Esophagus muscularis mucosa (tissue), 4 donors: ENCODE measurements around the gene ERG28. TPM values are rescaled to one million over a fixed set of nuclear protein-coding genes. Genes with fewer than 3 reads are reported as not detected.
A peak's percentile ranks its signal among the peaks of the same experiment; 100 is the strongest.
"Not testable (repeated sequence)": the region's sequence is repeated elsewhere in the genome, so short reads cannot be mapped to it uniquely, and the experiment has no call there.

Experiments
- DNase-seq: peaks from one replicate; pipeline ENCODE4 v3.0.0-alpha.2; 2017; ENCODE audit errors: extremely low spot score
- H3K27ac ChIP-seq, 4 donors: fragments of 200-600 bp; sonication (generic); replicated peaks in 1 of 4; 1 replicate in 3 of 4; 2 replicates in 1 of 4; pipeline ENCODE4 v1.5.1; 2016 to 2019; ENCODE audit warnings: mild to moderate bottlenecking in 1 of 4
- H3K27me3 ChIP-seq, 4 donors: fragments of 200-600 bp; sonication (generic); one replicate each; pipeline versions ENCODE4 v1.5.1 to v1.6.0; 2016 to 2019
- H3K36me3 ChIP-seq, 4 donors: fragments of 200-600 bp; sonication (generic); one replicate each; pipeline ENCODE4 v1.5.1; 2016 to 2019
- H3K4me1 ChIP-seq, 4 donors: fragments of 200-600 bp; sonication (generic); one replicate each; pipeline ENCODE4 v1.5.1; 2016 to 2019
- H3K4me3 ChIP-seq, 4 donors: fragments of 200-600 bp; sonication (generic); 1 replicate in 2 of 4; 2 replicates in 2 of 4; pipeline ENCODE4 v1.5.1; 2016 to 2019; ENCODE audit warnings: mild to moderate bottlenecking in 4 of 4, moderate library complexity in 1 of 4
- H3K9me3 ChIP-seq, 4 donors: fragments of 200-600 bp; sonication (generic); 1 replicate in 3 of 4; 2 replicates in 1 of 4; pipeline ENCODE4 v1.5.1; 2016 to 2019
- EP300 ChIP-seq: sonication (generic); formaldehyde crosslinking; IDR thresholded peaks from one replicate; pipeline ENCODE4 v1.6.1; 2017; ENCODE audit warnings: antibody characterized with exemption
- POLR2A ChIP-seq: fragments of 450-650 bp; IDR thresholded peaks from one replicate; pipeline ENCODE4 v1.6.1; 2017; ENCODE audit warnings: antibody characterized with exemption, moderate library complexity, mild to moderate bottlenecking, low read depth
- POLR2AphosphoS5 ChIP-seq, 2 donors: sonication (generic); formaldehyde crosslinking; IDR thresholded peaks; one replicate each; pipeline ENCODE4 v1.6.1; 2017; ENCODE audit warnings: antibody characterized with exemption in 2 of 2
- WGBS: methylation state at CpG from one replicate; pipeline ENCODE4 v1.1.5; 2018; 5-methylcytosine and 5-hydroxymethylcytosine counted together
- intact Hi-C: fragments of 100-400 bp; cut with DNase I; formaldehyde crosslinking; loops from one replicate; pipeline ENCODE4 v1.15.1; 2023
- small RNA-seq, 3 donors: library from RNA; depleted of rRNA; stranded (forward); fragments of <200 nt; gene quantifications; one replicate each; pipeline ENCODE3, GENCODE V24; 2016
- total RNA-seq, 4 donors: library from RNA; depleted of rRNA; stranded (reverse); fragments of >200 nt; gene quantifications; one replicate each; pipeline versions ENCODE4 v1.1.0 to v1.2.1, GENCODE V29; 2016
- TF ChIP-seq, protein P1 (sequence below), 3 experiments: fragments of 200-600 bp in 2 of 3; fragments of 450-650 bp in 1 of 3; sonication (generic) in 2 of 3; IDR thresholded peaks; one replicate each; pipeline ENCODE4 v1.5.1; 2017 to 2019; ENCODE audit warnings: antibody characterized with exemption in 3 of 3, mild to moderate bottlenecking in 2 of 3, moderate library complexity in 1 of 3

Gene ERG28
- total RNA-seq, 4 donors from 2014 or later = 6.0 to 7.5 (median 6.9) TPM

DNA sequence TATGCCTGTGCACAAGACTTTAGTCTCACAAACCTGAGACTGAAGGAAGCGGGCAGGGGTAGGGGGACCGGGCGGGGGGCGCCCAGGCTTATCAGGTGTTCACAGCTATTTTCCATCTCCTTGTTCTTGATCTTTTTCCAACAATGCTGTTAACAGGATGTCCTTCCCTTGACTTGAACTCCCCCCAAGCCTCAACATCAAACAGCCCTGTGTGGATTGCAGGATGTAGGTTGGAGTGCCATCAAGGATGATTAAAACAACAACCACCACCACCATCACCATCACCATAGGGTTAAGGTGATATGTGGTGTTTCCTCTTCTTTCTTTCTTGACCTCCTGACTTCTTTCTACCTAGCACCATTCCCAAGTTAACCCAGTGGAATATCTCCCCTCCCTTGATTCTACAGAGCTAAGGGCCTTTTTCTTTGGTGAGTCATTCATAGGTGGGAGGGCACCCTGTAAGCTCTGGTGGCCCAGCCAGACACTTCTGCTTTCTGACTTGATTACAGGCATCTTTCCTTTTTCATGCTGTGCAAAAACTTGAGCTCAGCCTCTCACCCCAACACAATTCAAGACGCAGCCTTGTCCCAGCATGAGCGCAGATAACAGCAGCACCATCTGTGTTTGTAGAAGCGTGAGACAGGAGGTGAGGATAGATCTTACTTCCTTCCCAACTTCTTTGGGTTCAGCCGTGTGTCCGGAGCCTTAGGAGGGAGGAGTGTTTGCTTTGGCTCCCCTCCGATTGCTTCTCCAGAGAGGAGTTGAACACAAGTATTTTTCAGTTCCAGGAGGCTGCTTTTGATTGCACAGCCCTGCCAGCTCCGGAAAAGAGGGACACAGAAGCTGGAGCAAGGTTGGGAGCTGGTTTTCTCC, 55.5 kb downstream of the ERG28 start:
- Histone ChIP-seq H3K4me1 (peaks cover 3 to 35% (median 19%) of the 10 kb centered on the region in 4 donors), H3K27ac (peak overlapping the region in 1 of 4 donors; percentile 33), H3K4me3 (peak overlapping the region in 1 of 4 donors; percentile 5), H3K36me3 (no peaks in the 10 kb centered on the region), H3K9me3 (no peaks in the 10 kb centered on the region), H3K27me3 (no peaks in the 10 kb centered on the region)
- no peak for DNase-seq
- 56% methylated on average over 11 of the region's 11 CpGs for WGBS
- TF ChIP-seq POLR2A (no peak), POLR2AphosphoS5 (IDR thresholded peaks at IDR 0.05) (no peak)
- intact Hi-C loops = no loop called here

DNA sequence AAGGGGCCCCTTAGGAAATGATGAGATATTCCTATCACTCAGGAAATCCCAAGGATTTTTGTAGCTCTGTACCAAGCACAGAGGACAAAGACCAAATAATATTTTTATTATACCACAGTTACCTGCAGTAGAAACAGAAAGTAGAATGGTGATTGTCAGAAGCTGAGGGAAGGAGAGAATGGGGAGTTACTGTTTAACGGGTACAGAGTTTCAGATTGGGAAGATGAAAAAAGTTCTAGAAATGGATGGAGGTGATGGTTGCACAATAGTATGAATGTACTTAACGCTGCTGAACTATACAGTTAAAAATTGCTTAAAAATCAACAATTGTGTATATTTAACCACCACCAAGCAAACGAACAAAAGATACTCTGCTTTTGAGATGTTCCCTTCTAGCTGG, 58.2 kb downstream of the ERG28 start:
- H3K27me3 ChIP-seq = no peaks in the 10 kb centered on the region
- H3K4me1 ChIP-seq = peaks cover 0 to 19% (median 6%) of the 10 kb centered on the region in 4 donors
- no peaks in the 10 kb centered on the region for H3K36me3 ChIP-seq
- DNase-seq = no peak
- intact Hi-C loops = no loop called here
- H3K4me3 ChIP-seq = no peak overlapping the region
- H3K9me3 ChIP-seq = no peaks in the 10 kb centered on the region
- TF ChIP-seq, protein P1, sequence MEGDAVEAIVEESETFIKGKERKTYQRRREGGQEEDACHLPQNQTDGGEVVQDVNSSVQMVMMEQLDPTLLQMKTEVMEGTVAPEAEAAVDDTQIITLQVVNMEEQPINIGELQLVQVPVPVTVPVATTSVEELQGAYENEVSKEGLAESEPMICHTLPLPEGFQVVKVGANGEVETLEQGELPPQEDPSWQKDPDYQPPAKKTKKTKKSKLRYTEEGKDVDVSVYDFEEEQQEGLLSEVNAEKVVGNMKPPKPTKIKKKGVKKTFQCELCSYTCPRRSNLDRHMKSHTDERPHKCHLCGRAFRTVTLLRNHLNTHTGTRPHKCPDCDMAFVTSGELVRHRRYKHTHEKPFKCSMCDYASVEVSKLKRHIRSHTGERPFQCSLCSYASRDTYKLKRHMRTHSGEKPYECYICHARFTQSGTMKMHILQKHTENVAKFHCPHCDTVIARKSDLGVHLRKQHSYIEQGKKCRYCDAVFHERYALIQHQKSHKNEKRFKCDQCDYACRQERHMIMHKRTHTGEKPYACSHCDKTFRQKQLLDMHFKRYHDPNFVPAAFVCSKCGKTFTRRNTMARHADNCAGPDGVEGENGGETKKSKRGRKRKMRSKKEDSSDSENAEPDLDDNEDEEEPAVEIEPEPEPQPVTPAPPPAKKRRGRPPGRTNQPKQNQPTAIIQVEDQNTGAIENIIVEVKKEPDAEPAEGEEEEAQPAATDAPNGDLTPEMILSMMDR (IDR thresholded peaks at IDR 0.05) = no peak
- no peak for TF ChIP-seq POLR2A
- TF ChIP-seq EP300 = no peak
- no peak for TF ChIP-seq POLR2AphosphoS5 (IDR thresholded peaks at IDR 0.05)
- 76% methylated on average over 3 of the region's 3 CpGs for WGBS
- H3K27ac ChIP-seq = no peak overlapping the region

DNA sequence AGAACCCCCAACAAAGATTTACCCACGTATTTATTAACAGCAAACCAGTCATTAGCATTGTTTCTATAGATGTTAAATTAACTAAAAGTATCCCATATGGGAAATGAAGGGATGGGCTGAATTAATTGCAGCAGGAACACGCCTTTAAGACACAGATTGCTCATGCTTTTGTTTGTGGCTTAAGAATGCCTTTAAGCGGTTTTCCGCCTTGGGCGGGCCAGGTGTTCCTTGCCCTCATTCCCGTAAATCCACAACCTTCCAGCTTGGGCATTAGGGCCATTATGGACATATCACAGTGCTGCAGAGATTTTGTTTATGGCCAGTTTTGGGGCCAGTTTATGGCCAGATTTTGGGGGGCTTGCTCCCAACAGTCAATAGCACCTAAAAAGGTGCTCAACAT, 59.6 kb downstream of the ERG28 start:
- H3K9me3 ChIP-seq, H3K27me3 ChIP-seq, H3K27ac ChIP-seq, H3K36me3 ChIP-seq, H3K4me3 ChIP-seq, intact Hi-C loops, DNase-seq: not testable (repeated sequence)
- WGBS = 96% methylated on average over 6 of the region's 6 CpGs
- peaks cover 0 to 18% (median 6%) of the 10 kb centered on the region in 4 donors for H3K4me1 ChIP-seq

DNA sequence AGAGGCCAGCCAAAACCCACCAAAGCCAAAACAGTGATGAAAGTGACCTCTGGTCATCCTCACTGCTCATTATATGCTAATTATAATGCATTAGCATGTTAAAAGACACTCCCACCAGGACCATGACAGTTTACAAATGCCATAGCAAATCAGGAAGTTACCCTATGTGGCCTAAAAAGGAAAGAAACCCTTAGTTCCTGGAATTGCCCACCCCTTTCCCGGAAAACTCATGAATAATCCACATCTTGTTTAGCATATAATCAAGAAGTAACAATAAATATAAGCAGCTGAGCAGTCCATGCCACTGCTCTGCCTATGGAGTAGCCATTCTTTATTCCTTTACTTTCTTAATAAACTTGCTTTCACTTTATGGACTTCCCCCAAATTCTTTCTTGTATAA, 60.6 kb downstream of the ERG28 start:
- WGBS = 100% methylated on average over 1 of the region's 1 CpG

More for the DNA sequence above, 60.6 kb downstream of the ERG28 start:
- H3K4me1 ChIP-seq, H3K27ac ChIP-seq, H3K9me3 ChIP-seq, H3K27me3 ChIP-seq, DNase-seq, H3K4me3 ChIP-seq, H3K36me3 ChIP-seq, intact Hi-C loops: not testable (repeated sequence)

Small RNAs within 50 kb of the gene (small RNA-seq; reads per million reads assigned to genes)
- gene RNA5SP387 = 0 to 0.84 (median 0) reads per million in 3 donors

Other genes starting within 250 kb of the ERG28 start
- gene JDP2, start 232.9 kb downstream of the ERG28 start, total RNA-seq = 10 to 100 TPM; 50.5 to 94.5 (median 78.3) TPM
- gene BATF, start 138.4 kb downstream of the ERG28 start, total RNA-seq = 10 to 100 TPM in 1 of 4 donors, 1 to 10 TPM in 3; 1.7 to 37.3 (median 4.4) TPM
- gene FLVCR2, start 82.3 kb downstream of the ERG28 start, total RNA-seq = 1 to 10 TPM; 2.5 to 7.5 (median 4.6) TPM
- 10 to 100 TPM; 16.9 to 26.6 (median 21.2) TPM for gene TTLL5, start 370 bp upstream of the ERG28 start, total RNA-seq